CD4-positive, alpha-beta T cell (primary cell): Measurements from ENCODE around the gene GALC. TPM values are rescaled to one million over a fixed set of nuclear protein-coding genes. Genes with fewer than 3 reads are reported as not detected.
A peak's percentile ranks its signal among the peaks of the same experiment; 100 is the strongest.

Source experiments
- ATAC-seq: fragments of 200-7000 bp; cut with Tn5 transposase; one replicate; pipeline ENCODE4 v1.10.0; 2022; ENCODE audit warnings: mild to moderate bottlenecking; ENCODE audit not compliant: poor library complexity
- CTCF ChIA-PET: fragments of 350-600 bp; sonication (Branson Sonifier 250); formaldehyde crosslinking; loops from one replicate; lab custom pipeline; 2021; ENCODE audit warnings: antibody characterized with exemption, inconsistent platforms; lab: Charles Lee
- POLR2A ChIA-PET: fragments of 350-600 bp; sonication (Branson Sonifier 250); formaldehyde crosslinking; loops from one replicate; lab custom pipeline; 2021; ENCODE audit warnings: antibody characterized with exemption, inconsistent platforms; lab: Charles Lee
- DNase-seq, 14 experiments: peaks; one replicate each; pipeline ENCODE4 v3.0.0-alpha.2; 2013 to 2020; ENCODE audit warnings: mixed read lengths in 2 of 14
- H3K27ac ChIP-seq, 2 donors: one replicate each; pipeline versions ENCODE4 v1.5.1 to v1.7.0; 2013; ENCODE audit warnings: low read length in 2 of 2, low read depth in 1 of 2, mild to moderate bottlenecking in 1 of 2
- H3K27me3 ChIP-seq, 2 experiments: 1 replicate in 1 of 2; 2 replicates in 1 of 2; pipeline versions ENCODE4 v1.6.1 to v1.7.0; 2013; ENCODE audit warnings: low read length in 2 of 2, control low read depth in 1 of 2, mild to moderate bottlenecking in 1 of 2, moderate library complexity in 1 of 2; ENCODE audit not compliant: insufficient read depth in 2 of 2, control insufficient read depth in 1 of 2
- H3K36me3 ChIP-seq: one replicate; pipeline ENCODE4 v1.6.1; 2013; ENCODE audit warnings: low read length, control low read depth; ENCODE audit not compliant: insufficient read depth
- H3K4me1 ChIP-seq: one replicate; pipeline ENCODE4 v1.6.1; 2013; ENCODE audit warnings: low read length, control low read depth; ENCODE audit not compliant: insufficient read depth
- H3K4me3 ChIP-seq: one replicate; pipeline ENCODE4 v1.5.1; 2013; ENCODE audit warnings: mild to moderate bottlenecking, low read length, moderate library complexity
- H3K9me3 ChIP-seq, 2 experiments: 1 replicate in 1 of 2; 2 replicates in 1 of 2; pipeline versions ENCODE4 v1.6.1 to v1.7.0; 2013; ENCODE audit warnings: low read length in 2 of 2, mild to moderate bottlenecking in 2 of 2, control low read depth in 1 of 2, moderate library complexity in 1 of 2; ENCODE audit not compliant: control insufficient read depth in 1 of 2, insufficient read depth in 1 of 2
- H3K27ac Mint-ChIP-seq: one replicate; pipeline ENCODE4 v1.8.0; 2020; ENCODE audit warnings: mixed read lengths
- H3K27me3 Mint-ChIP-seq: one replicate; pipeline ENCODE4 v1.8.0; 2021; ENCODE audit warnings: mixed read lengths
- H3K36me3 Mint-ChIP-seq: one replicate; pipeline ENCODE4 v1.8.0; 2021; ENCODE audit warnings: low read depth, mixed read lengths
- H3K4me1 Mint-ChIP-seq: one replicate; pipeline ENCODE4 v1.8.0; 2021; ENCODE audit warnings: low read depth, mixed read lengths
- H3K4me3 Mint-ChIP-seq: one replicate; pipeline ENCODE4 v1.8.0; 2020; ENCODE audit warnings: mild to moderate bottlenecking, mixed read lengths
- H3K9me3 Mint-ChIP-seq: one replicate; pipeline ENCODE4 v1.8.0; 2020; ENCODE audit warnings: mixed read lengths
- CTCF ChIP-seq: fragments of 200-600 bp; IDR thresholded peaks from one replicate; pipeline ENCODE4 v1.8.0; 2022; ENCODE audit warnings: antibody characterized with exemption, mild to moderate bottlenecking
- intact Hi-C, 2 experiments: fragments of 100-400 bp; cut with DNase I in 1 of 2; cut with micrococcal nuclease in 1 of 2; formaldehyde crosslinking; loops; one replicate each; pipeline versions ENCODE4 v1.15.1 to v1.9.0; 2023 to 2025; cut with DNase I, micrococcal nuclease
- total RNA-seq, 174 experiments: library from RNA in 2 of 174; stranded (reverse) in 2 of 174; gene quantifications; one replicate each; pipeline ENCODE4 v1.2.3 and lab custom pipeline; 2021 to 2026

GALC gene
- total RNA-seq, 2 experiments from 2014 or later = 14.7 to 14.9 TPM

GRCh38 chr14:88005978-88006851 lies 13.2 kb upstream of the GALC start:
- peaks cover 50% of the 10 kb centered on the region for H3K36me3 Mint-ChIP-seq
- POLR2A ChIA-PET = interaction anchor here (0.6 to 6.8 kb wide), 12 partner anchors 9 to 103 kb away, joined by 3 to 245 read pairs (median 6); partner anchors contain the start of gene GALC
- no peaks in the 10 kb centered on the region for H3K27me3 Mint-ChIP-seq
- H3K27ac ChIP-seq = peak overlapping the region; percentile 74 to 82
- H3K9me3 ChIP-seq = no peaks in the 10 kb centered on the region
- peak overlapping the region; percentile 61 for H3K4me3 ChIP-seq
- CTCF ChIA-PET = interaction anchor here (0.5 to 2.2 kb wide), 5 partner anchors 11 to 551 kb away, joined by 3 to 12 read pairs (median 4); partner anchors contain the start of gene GALC
- H3K4me1 ChIP-seq = peaks cover 25% of the 10 kb centered on the region
- no peaks in the 10 kb centered on the region for H3K9me3 Mint-ChIP-seq
- TF ChIP-seq CTCF = no peak
- H3K4me1 Mint-ChIP-seq = peaks cover 84% of the 10 kb centered on the region
- ATAC-seq (peak; percentile 90), DNase-seq (peak; percentile 43 to 93 (median 52))
- H3K27ac Mint-ChIP-seq = peak overlapping the region; percentile 97
- peaks cover 11% of the 10 kb centered on the region for H3K36me3 ChIP-seq
- intact Hi-C loops = loop anchor here (1.0 to 5.0 kb wide), 3 partner anchors 13 to 786 kb away; partner anchors contain the start of genes GALC (in 2 of the 2), EML5 (in 1 of the 2) and PTPN21 (in 1 of the 2)
- peak overlapping the region; percentile 93 for H3K4me3 Mint-ChIP-seq
- H3K27me3 ChIP-seq = no peaks in the 10 kb centered on the region

GRCh38 chr14:88005050-88005481 lies 12.1 kb upstream of the GALC start, which contains the start of gene GPR65:
GPR65 (plus strand) TSS chr14:88005135; CDS start chr14:88010848, 5,713 bp downstream.
- H3K4me1 ChIP-seq = peaks cover 25% of the 10 kb centered on the region
- intact Hi-C loops = loop anchor here in 1 of 2 experiments (5.0 kb wide), 2 partner anchors 552 to 787 kb away; partner anchors contain the start of genes EML5 and PTPN21
- peak within 1 kb of the TSS; percentile 74 to 82 for H3K27ac ChIP-seq
- ATAC-seq (peak; percentile 65), DNase-seq (peak in 8 of 14 experiments; percentile 15 to 91 (median 34))
- H3K27me3 ChIP-seq = no peaks in the 10 kb centered on the region
- H3K9me3 ChIP-seq = no peaks in the 10 kb centered on the region
- Mint-ChIP-seq H3K9me3 (no peaks in the 10 kb centered on the region), H3K36me3 (peaks cover 38% of the 10 kb centered on the region), H3K4me1 (peaks cover 73% of the 10 kb centered on the region), H3K27me3 (no peaks in the 10 kb centered on the region), H3K27ac (peak within 1 kb of the TSS; percentile 97), H3K4me3 (peak within 1 kb of the TSS; percentile 93)
- TF ChIP-seq CTCF = no peak
- CTCF ChIA-PET = interaction anchor here (1.0 to 1.6 kb wide), 2 partner anchors 12 to 163 kb away, joined by 4 to 6 read pairs; partner anchors contain the start of gene GALC
- POLR2A ChIA-PET = interaction anchor here (0.6 to 6.8 kb wide), 12 partner anchors 10 to 864 kb away, joined by 3 to 245 read pairs (median 6); partner anchors contain the start of gene GALC
- no peaks in the 10 kb centered on the region for H3K36me3 ChIP-seq
- peak within 1 kb of the TSS; percentile 61 for H3K4me3 ChIP-seq

DNA sequence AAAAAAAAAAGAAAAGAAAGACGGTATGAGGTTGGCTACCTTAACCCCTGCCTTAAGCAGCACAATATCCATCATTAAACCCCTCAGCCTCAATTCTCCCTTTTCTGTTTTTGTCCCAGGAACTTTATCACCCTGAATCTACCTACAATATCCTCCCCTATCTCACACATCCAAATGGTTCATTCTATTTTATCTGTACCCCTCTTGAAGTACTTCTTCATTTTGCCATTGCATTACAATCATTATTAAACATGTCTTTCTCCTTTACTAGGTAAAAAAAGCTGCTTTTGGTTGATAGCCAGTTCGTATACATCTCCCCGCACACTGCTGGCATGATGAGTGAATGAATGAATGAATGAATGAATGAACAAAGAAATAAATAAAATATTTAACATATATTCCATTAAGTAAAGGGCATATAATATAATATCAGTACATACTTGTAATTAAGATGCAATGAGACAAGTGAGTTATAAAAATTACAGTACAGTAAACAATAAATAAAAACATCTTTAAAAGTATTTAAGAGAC lies 11.6 kb upstream of the GALC start:
- Histone ChIP-seq H3K36me3 (no peaks in the 10 kb centered on the region), H3K4me1 (peaks cover 25% of the 10 kb centered on the region), H3K4me3 (peak overlapping the region; percentile 61), H3K27me3 (no peaks in the 10 kb centered on the region), H3K27ac (peak overlapping the region in 1 of 2 donors; percentile 82), H3K9me3 (no peaks in the 10 kb centered on the region)
- DNase-seq = no peak
- POLR2A ChIA-PET = interaction anchor here (0.7 to 6.8 kb wide), 10 partner anchors 11 to 864 kb away, joined by 3 to 245 read pairs (median 8); partner anchors contain the start of gene GALC
- no peak for TF ChIP-seq CTCF
- peaks cover 36% of the 10 kb centered on the region for H3K36me3 Mint-ChIP-seq
- H3K4me1 Mint-ChIP-seq = peaks cover 68% of the 10 kb centered on the region
- ATAC-seq = no peak
- no peaks in the 10 kb centered on the region for H3K27me3 Mint-ChIP-seq
- H3K27ac Mint-ChIP-seq = peak overlapping the region; percentile 97
- no peaks in the 10 kb centered on the region for H3K9me3 Mint-ChIP-seq
- intact Hi-C loops = loop anchor here (5.0 kb wide), 3 partner anchors 553 to 788 kb away; partner anchors contain the start of genes EML5 (in 1 of the 2), PTPN21 (in 1 of the 2) and ZC3H14 (in 1 of the 2)
- CTCF ChIA-PET = interaction anchor here (1.0 to 1.6 kb wide), 2 partner anchors 12 to 164 kb away, joined by 4 to 6 read pairs; partner anchors contain the start of gene GALC
- peak overlapping the region; percentile 93 for H3K4me3 Mint-ChIP-seq
